GM12892 (cell line): ENCODE results near the gene CDC42EP4.

Experiments
- POLR2A ChIP-seq: IDR thresholded peaks from 2 replicates; pipeline ENCODE4 v1.6.1; 2011; ENCODE audit warnings: low read depth, low read length, control low read depth
- POLR2AphosphoS5 ChIP-seq: IDR thresholded peaks from 2 replicates; pipeline ENCODE4 v1.6.1; 2011; ENCODE audit warnings: low read depth, low read length, control low read depth
- TAF1 ChIP-seq: IDR thresholded peaks from 2 replicates; pipeline ENCODE4 v1.6.1; 2011; ENCODE audit warnings: low read depth, mild to moderate bottlenecking, control low read depth, low read length, borderline replicate concordance

- TF ChIP-seq POLR2AphosphoS5 (no peak), POLR2A (no peak), TAF1 (no peak)
These were observed 59.9 kb downstream of the CDC42EP4 start for GRCh38 chr17:73251871-73252270.
